ENCODE data around the gene TCF7L1. TPM values are rescaled to one million over a fixed set of nuclear protein-coding genes. Genes with fewer than 3 reads are reported as not detected.
A peak's percentile ranks its signal among the peaks of the same experiment; 100 is the strongest.

Gene TCF7L1
- total and polyA plus RNA-seq, 9 of the 15 experiments (the other 6 are each of a cell fraction or from before 2014, with no cell fraction given), result 0.03 to 0.11 (median 0.07) TPM; not detected in 5

DNA sequence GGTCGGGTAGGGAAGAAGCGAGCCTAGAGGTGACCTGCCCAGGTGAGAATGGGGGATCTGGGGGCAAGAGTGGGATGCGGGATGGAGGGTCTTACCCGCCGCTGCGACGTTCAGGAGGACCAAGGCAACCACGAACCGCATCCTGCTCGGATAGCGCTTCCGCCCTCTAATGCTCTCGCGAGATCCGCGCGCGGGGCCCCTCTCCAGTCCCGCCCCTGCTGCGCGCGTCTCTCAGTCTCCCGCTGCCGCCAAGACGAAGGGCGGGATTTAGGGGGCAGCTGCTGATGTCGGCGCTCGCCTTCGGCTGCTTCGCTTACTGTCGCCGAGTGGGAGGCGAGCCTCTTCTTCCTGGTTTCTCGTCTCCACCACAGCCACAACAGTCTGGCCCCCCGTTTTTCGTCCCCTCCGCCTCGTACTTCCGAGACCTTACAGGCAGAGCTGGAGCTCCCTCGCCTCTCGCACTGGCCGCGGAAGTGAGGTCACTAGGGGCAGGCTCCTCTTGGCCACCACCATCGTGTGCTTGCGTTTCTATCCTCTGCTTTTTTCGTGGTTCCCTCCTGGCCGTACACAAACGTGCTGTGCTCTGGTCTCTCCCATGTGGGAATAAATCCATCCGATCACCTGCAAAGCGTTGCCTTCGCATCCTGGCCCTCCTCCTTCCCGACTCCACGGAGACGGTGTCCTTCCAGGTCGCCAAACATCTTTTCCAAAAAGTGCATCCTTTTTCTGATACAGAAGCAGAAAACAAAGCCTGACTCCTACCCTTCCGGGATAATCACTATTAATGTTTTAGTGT lies 194.8 kb downstream of the TCF7L1 start, which contains the start of gene TGOLN2 (continued):
- TF ChIP-seq ZBTB7A (IDR thresholded peaks at IDR 0.05; ENCODE audit: borderline replicate concordance, control insufficient read depth, low read depth, low read length) (no peak; the same call in 1 of the 2 replicates), CBFA2T2 (conservative IDR thresholded peaks at IDR 0.05) (no peak), KDM4B (IDR thresholded peaks at IDR 0.05; ENCODE audit: borderline replicate concordance in 2 of 2, low read depth in 1 of 2) (0 out of 4 replicates have a peak, but pooled peaks of 1 of the 2 experiments have one; percentile 58), HDAC8 (tag; IDR thresholded peaks at IDR 0.05) (no peak), SMARCC2 (IDR thresholded peaks at IDR 0.05; ENCODE audit: low read depth) (0 out of 2 replicates have a peak, but pooled peaks have one; percentile 20), POLR2H (tag; IDR thresholded peaks at IDR 0.05; ENCODE audit: low read depth) (peak; percentile 95), SREBF2 (CRISPR knock-in tag; IDR thresholded peaks at IDR 0.05) (no peak), MCM5 (IDR thresholded peaks at IDR 0.05; ENCODE audit: low read depth) (no peak), FIP1L1 (IDR thresholded peaks at IDR 0.05; ENCODE audit: low read depth, low read length, poor library complexity, severe bottlenecking) (peak; percentile 76), ZNF707 (CRISPR knock-in tag; conservative IDR thresholded peaks at IDR 0.05) (no peak), POLR2AphosphoS2 (IDR thresholded peaks at IDR 0.05; ENCODE audit: low read length) (peak; percentile 91; the same call in 1 of the 2 replicates), BCLAF1 (IDR thresholded peaks at IDR 0.05; ENCODE audit: borderline replicate concordance in 1 of 2, control insufficient read depth in 1 of 2, low read depth in 2 of 2, low read length in 1 of 2) (no peak), CREBBP (IDR thresholded peaks at IDR 0.05; ENCODE audit: low read depth, low read length) (no peak), POLR2G (IDR thresholded peaks at IDR 0.05; ENCODE audit: low read depth, low read length) (peak; percentile 100), TBP (optimal IDR thresholded peaks at IDR 0.05; ENCODE audit: low read depth, low read length) (peak; percentile 96), RBFOX2 (IDR thresholded peaks at IDR 0.05; ENCODE audit: low read depth, low read length) (peak; percentile 99)
- TF ChIP-seq, protein P1, sequence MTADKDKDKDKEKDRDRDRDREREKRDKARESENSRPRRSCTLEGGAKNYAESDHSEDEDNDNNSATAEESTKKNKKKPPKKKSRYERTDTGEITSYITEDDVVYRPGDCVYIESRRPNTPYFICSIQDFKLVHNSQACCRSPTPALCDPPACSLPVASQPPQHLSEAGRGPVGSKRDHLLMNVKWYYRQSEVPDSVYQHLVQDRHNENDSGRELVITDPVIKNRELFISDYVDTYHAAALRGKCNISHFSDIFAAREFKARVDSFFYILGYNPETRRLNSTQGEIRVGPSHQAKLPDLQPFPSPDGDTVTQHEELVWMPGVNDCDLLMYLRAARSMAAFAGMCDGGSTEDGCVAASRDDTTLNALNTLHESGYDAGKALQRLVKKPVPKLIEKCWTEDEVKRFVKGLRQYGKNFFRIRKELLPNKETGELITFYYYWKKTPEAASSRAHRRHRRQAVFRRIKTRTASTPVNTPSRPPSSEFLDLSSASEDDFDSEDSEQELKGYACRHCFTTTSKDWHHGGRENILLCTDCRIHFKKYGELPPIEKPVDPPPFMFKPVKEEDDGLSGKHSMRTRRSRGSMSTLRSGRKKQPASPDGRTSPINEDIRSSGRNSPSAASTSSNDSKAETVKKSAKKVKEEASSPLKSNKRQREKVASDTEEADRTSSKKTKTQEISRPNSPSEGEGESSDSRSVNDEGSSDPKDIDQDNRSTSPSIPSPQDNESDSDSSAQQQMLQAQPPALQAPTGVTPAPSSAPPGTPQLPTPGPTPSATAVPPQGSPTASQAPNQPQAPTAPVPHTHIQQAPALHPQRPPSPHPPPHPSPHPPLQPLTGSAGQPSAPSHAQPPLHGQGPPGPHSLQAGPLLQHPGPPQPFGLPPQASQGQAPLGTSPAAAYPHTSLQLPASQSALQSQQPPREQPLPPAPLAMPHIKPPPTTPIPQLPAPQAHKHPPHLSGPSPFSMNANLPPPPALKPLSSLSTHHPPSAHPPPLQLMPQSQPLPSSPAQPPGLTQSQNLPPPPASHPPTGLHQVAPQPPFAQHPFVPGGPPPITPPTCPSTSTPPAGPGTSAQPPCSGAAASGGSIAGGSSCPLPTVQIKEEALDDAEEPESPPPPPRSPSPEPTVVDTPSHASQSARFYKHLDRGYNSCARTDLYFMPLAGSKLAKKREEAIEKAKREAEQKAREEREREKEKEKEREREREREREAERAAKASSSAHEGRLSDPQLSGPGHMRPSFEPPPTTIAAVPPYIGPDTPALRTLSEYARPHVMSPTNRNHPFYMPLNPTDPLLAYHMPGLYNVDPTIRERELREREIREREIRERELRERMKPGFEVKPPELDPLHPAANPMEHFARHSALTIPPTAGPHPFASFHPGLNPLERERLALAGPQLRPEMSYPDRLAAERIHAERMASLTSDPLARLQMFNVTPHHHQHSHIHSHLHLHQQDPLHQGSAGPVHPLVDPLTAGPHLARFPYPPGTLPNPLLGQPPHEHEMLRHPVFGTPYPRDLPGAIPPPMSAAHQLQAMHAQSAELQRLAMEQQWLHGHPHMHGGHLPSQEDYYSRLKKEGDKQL (CRISPR knock-in tag; IDR thresholded peaks at IDR 0.05; ENCODE audit: borderline replicate concordance), result no peak

Measured in K562 (cell line).